CD4-positive, CD25-positive, alpha-beta regulatory T cell (primary cell): ENCODE measurements around the gene CIT. TPM values are rescaled to one million over a fixed set of nuclear protein-coding genes. Genes with fewer than 3 reads are reported as not detected.

Experiments used
- ATAC-seq, 2 donors: fragments of 150-1000 bp; cut with Tn5 transposase; one replicate each; pipeline ENCODE4 v1.10.0; 2021; ENCODE audit warnings: low read depth in 2 of 2, moderate number of reproducible peaks in 2 of 2, moderate library complexity in 1 of 2
- DNase-seq, 3 donors: peaks; one replicate each; pipeline versions ENCODE4 v3.0.0 to v3.0.0-alpha.2; 2012 to 2022; ENCODE audit warnings: mixed read lengths in 1 of 3
- H3K27ac ChIP-seq: one replicate; pipeline ENCODE4 v1.7.0; 2013; ENCODE audit warnings: mild to moderate bottlenecking, low read length; ENCODE audit not compliant: insufficient read depth, poor library complexity, severe bottlenecking
- H3K27me3 ChIP-seq: one replicate; pipeline ENCODE4 v1.7.0; 2013; ENCODE audit warnings: low read length; ENCODE audit not compliant: control insufficient read depth, insufficient read depth
- H3K36me3 ChIP-seq: one replicate; pipeline ENCODE4 v1.7.0; 2013; ENCODE audit warnings: mild to moderate bottlenecking, low read length, moderate library complexity; ENCODE audit not compliant: control insufficient read depth, insufficient read depth
- H3K4me1 ChIP-seq: 2 replicates; pipeline ENCODE4 v1.7.0; 2013; ENCODE audit warnings: mild to moderate bottlenecking, low read length; ENCODE audit not compliant: insufficient read depth, control insufficient read depth, poor library complexity, severe bottlenecking
- H3K4me3 ChIP-seq: one replicate; pipeline ENCODE4 v1.7.0; 2013; ENCODE audit warnings: low read depth, mild to moderate bottlenecking, low read length, moderate library complexity
- H3K9me3 ChIP-seq, 2 experiments: 1 replicate in 1 of 2; 2 replicates in 1 of 2; pipeline ENCODE4 v1.7.0; 2013; ENCODE audit warnings: low read length in 2 of 2, mild to moderate bottlenecking in 1 of 2, moderate library complexity in 1 of 2; ENCODE audit not compliant: control insufficient read depth in 2 of 2
- H3K27ac Mint-ChIP-seq, 3 donors: one replicate each; pipeline ENCODE4 v1.8.0; 2020 to 2022; ENCODE audit warnings: mild to moderate bottlenecking in 3 of 3, mixed read lengths in 3 of 3, moderate library complexity in 2 of 3
- H3K27me3 Mint-ChIP-seq: one replicate; pipeline ENCODE4 v1.8.0; 2022; ENCODE audit warnings: mild to moderate bottlenecking, mixed read lengths
- H3K36me3 Mint-ChIP-seq: one replicate; pipeline ENCODE4 v1.8.0; 2020; ENCODE audit warnings: mixed read lengths
- H3K4me1 Mint-ChIP-seq, 4 donors: one replicate each; pipeline ENCODE4 v1.8.0; 2020 to 2022; ENCODE audit warnings: mixed read lengths in 4 of 4, mild to moderate bottlenecking in 1 of 4
- H3K4me3 Mint-ChIP-seq, 4 donors: one replicate each; pipeline ENCODE4 v1.8.0; 2020 to 2022; ENCODE audit warnings: mild to moderate bottlenecking in 4 of 4, mixed read lengths in 4 of 4, moderate library complexity in 3 of 4
- H3K9me3 Mint-ChIP-seq, 7 donors: one replicate each; pipeline ENCODE4 v1.8.0; 2020 to 2022; ENCODE audit warnings: mixed read lengths in 7 of 7, mild to moderate bottlenecking in 3 of 7, moderate library complexity in 2 of 7
- polyA plus RNA-seq, 4 donors: library from polyadenylated mRNA; unstranded; fragments of 300-500 nt; fragmentation: Illumina TruSeq; gene quantifications; one replicate each; pipeline ENCODE4 v1.2.3, GENCODE V29; 2021
- total RNA-seq: library from RNA; stranded (reverse); gene quantifications from one replicate; pipeline ENCODE4 v1.2.3, GENCODE V29; 2022

The CIT gene
- total and polyA plus RNA-seq, 5 donors from 2014 or later = 0.32 to 6.3 (median 1.0) TPM

- Histone ChIP-seq H3K27ac (no peak overlapping the region), H3K36me3 (peaks cover 18% of the 10 kb centered on the region), H3K9me3 (no peaks in the 10 kb centered on the region), H3K27me3 (no peaks in the 10 kb centered on the region), H3K4me1 (no peaks in the 10 kb centered on the region), H3K4me3 (no peak overlapping the region)
- peaks cover 12% of the 10 kb centered on the region for H3K36me3 Mint-ChIP-seq
- no peaks in the 10 kb centered on the region for H3K27me3 Mint-ChIP-seq
- H3K27ac Mint-ChIP-seq = no peak overlapping the region
- H3K9me3 Mint-ChIP-seq = peaks cover 0 to 1% (median 0%) of the 10 kb centered on the region in 7 donors
- DNase-seq (no peak), ATAC-seq (no peak)
- H3K4me3 Mint-ChIP-seq = no peak overlapping the region
- peaks cover 0 to 12% (median 9%) of the 10 kb centered on the region in 4 donors for H3K4me1 Mint-ChIP-seq
Observed at GRCh38 chr12:119685375-119685774, 191.7 kb downstream of the CIT start.

GRCh38 chr12:119684711-119685369 lies 192.3 kb downstream of the CIT start:
- H3K4me1 ChIP-seq = no peaks in the 10 kb centered on the region
- no peaks in the 10 kb centered on the region for H3K27me3 ChIP-seq
- no peaks in the 10 kb centered on the region for H3K27me3 Mint-ChIP-seq
- DNase-seq (no peak), ATAC-seq (no peak)
- H3K27ac ChIP-seq = no peak overlapping the region
- no peak overlapping the region for H3K27ac Mint-ChIP-seq
- H3K36me3 Mint-ChIP-seq = peaks cover 17% of the 10 kb centered on the region
- H3K4me3 ChIP-seq = no peak overlapping the region
- H3K9me3 Mint-ChIP-seq = peaks cover 0 to 1% (median 0%) of the 10 kb centered on the region in 7 donors
- no peak overlapping the region for H3K4me3 Mint-ChIP-seq
- H3K9me3 ChIP-seq = no peaks in the 10 kb centered on the region
- peaks cover 0 to 12% (median 9%) of the 10 kb centered on the region in 4 donors for H3K4me1 Mint-ChIP-seq
- peaks cover 23% of the 10 kb centered on the region for H3K36me3 ChIP-seq

- H3K27me3 Mint-ChIP-seq = no peaks in the 10 kb centered on the region
- no peak for ATAC-seq
- H3K27ac Mint-ChIP-seq = peak overlapping the region in 2 of 3 donors; percentile 38 to 76
- no peaks in the 10 kb centered on the region for H3K27me3 ChIP-seq
- H3K9me3 ChIP-seq = no peaks in the 10 kb centered on the region
- H3K9me3 Mint-ChIP-seq = peaks cover 0 to 1% (median 0%) of the 10 kb centered on the region in 7 donors
- H3K4me1 Mint-ChIP-seq = peaks cover 0 to 12% (median 9%) of the 10 kb centered on the region in 4 donors
- no peak overlapping the region for H3K4me3 ChIP-seq
- H3K4me1 ChIP-seq = no peaks in the 10 kb centered on the region
- peaks cover 24% of the 10 kb centered on the region for H3K36me3 Mint-ChIP-seq
- peaks cover 33% of the 10 kb centered on the region for H3K36me3 ChIP-seq
- DNase-seq = no peak
- no peak overlapping the region for H3K4me3 Mint-ChIP-seq
- no peak overlapping the region for H3K27ac ChIP-seq
Observed at GRCh38 chr12:119683816-119684215, 193.3 kb downstream of the CIT start.

- Histone ChIP-seq H3K27me3 (no peaks in the 10 kb centered on the region), H3K27ac (no peak overlapping the region), H3K4me3 (no peak overlapping the region), H3K36me3 (peaks cover 37% of the 10 kb centered on the region), H3K4me1 (no peaks in the 10 kb centered on the region), H3K9me3 (no peaks in the 10 kb centered on the region)
- peak overlapping the region in 2 of 3 donors; percentile 38 to 76 for H3K27ac Mint-ChIP-seq
- no peak for DNase-seq
- peaks cover 26% of the 10 kb centered on the region for H3K36me3 Mint-ChIP-seq
- peaks cover 0 to 12% (median 9%) of the 10 kb centered on the region in 4 donors for H3K4me1 Mint-ChIP-seq
- H3K9me3 Mint-ChIP-seq = peaks cover 0 to 1% (median 0%) of the 10 kb centered on the region in 7 donors
- no peak overlapping the region for H3K4me3 Mint-ChIP-seq
- ATAC-seq = no peak
- H3K27me3 Mint-ChIP-seq = no peaks in the 10 kb centered on the region
Observed at GRCh38 chr12:119683413-119683812, 193.7 kb downstream of the CIT start.

GRCh38 chr12:119682639-119683252 lies 194.4 kb downstream of the CIT start:
- DNase-seq (no peak), ATAC-seq (no peak)
- Mint-ChIP-seq H3K4me1 (peaks cover 0 to 12% (median 9%) of the 10 kb centered on the region in 4 donors), H3K27me3 (no peaks in the 10 kb centered on the region), H3K36me3 (peaks cover 33% of the 10 kb centered on the region), H3K27ac (peak overlapping the region; percentile 42 to 76 (median 74)), H3K4me3 (no peak overlapping the region), H3K9me3 (no peaks in the 10 kb centered on the region)
- no peaks in the 10 kb centered on the region for H3K9me3 ChIP-seq
- H3K4me1 ChIP-seq = no peaks in the 10 kb centered on the region
- peak overlapping the region; percentile 49 for H3K27ac ChIP-seq
- no peaks in the 10 kb centered on the region for H3K27me3 ChIP-seq
- no peak overlapping the region for H3K4me3 ChIP-seq
- peaks cover 44% of the 10 kb centered on the region for H3K36me3 ChIP-seq

- Histone ChIP-seq H3K36me3 (peaks cover 50% of the 10 kb centered on the region), H3K9me3 (no peaks in the 10 kb centered on the region), H3K4me3 (no peak overlapping the region), H3K4me1 (no peaks in the 10 kb centered on the region), H3K27me3 (no peaks in the 10 kb centered on the region), H3K27ac (peak overlapping the region; percentile 49)
- Mint-ChIP-seq H3K4me3 (no peak overlapping the region), H3K36me3 (peaks cover 38% of the 10 kb centered on the region), H3K4me1 (peaks cover 0 to 12% (median 9%) of the 10 kb centered on the region in 4 donors), H3K9me3 (no peaks in the 10 kb centered on the region), H3K27me3 (no peaks in the 10 kb centered on the region), H3K27ac (peak overlapping the region; percentile 42 to 76 (median 74))
- DNase-seq = no peak
- no peak for ATAC-seq
Observed at GRCh38 chr12:119681728-119682638, 195.1 kb downstream of the CIT start.

GRCh38 chr12:119681111-119681510 lies 196.0 kb downstream of the CIT start:
- peak overlapping the region in 1 of 3 donors; percentile 55 for H3K27ac Mint-ChIP-seq
- H3K4me3 Mint-ChIP-seq = no peak overlapping the region
- Histone ChIP-seq H3K27me3 (no peaks in the 10 kb centered on the region), H3K36me3 (peaks cover 59% of the 10 kb centered on the region), H3K4me1 (no peaks in the 10 kb centered on the region), H3K9me3 (no peaks in the 10 kb centered on the region), H3K27ac (no peak overlapping the region), H3K4me3 (no peak overlapping the region)
- ATAC-seq = no peak
- no peaks in the 10 kb centered on the region for H3K9me3 Mint-ChIP-seq
- H3K36me3 Mint-ChIP-seq = peaks cover 47% of the 10 kb centered on the region
- no peak for DNase-seq
- H3K4me1 Mint-ChIP-seq = peaks cover 0 to 12% (median 9%) of the 10 kb centered on the region in 4 donors
- no peaks in the 10 kb centered on the region for H3K27me3 Mint-ChIP-seq
